GM23248 (cell line): ENCODE results near the gene EXOG.

Experiments used
- EZH2 ChIP-seq: fragments of 200-600 bp; sonication (generic); IDR thresholded peaks from 2 replicates; pipeline ENCODE4 v1.6.1; 2018; ENCODE audit warnings: antibody characterized with exemption, mild to moderate bottlenecking; ENCODE audit not compliant: insufficient read depth, poor library complexity, severe bottlenecking
- EZH2phosphoT487 ChIP-seq: fragments of 200-600 bp; sonication (generic); IDR thresholded peaks from 2 replicates; pipeline ENCODE4 v1.6.1; 2018; ENCODE audit warnings: antibody characterized with exemption, moderate library complexity, mild to moderate bottlenecking, low read depth; ENCODE audit not compliant: insufficient read depth

DNA sequence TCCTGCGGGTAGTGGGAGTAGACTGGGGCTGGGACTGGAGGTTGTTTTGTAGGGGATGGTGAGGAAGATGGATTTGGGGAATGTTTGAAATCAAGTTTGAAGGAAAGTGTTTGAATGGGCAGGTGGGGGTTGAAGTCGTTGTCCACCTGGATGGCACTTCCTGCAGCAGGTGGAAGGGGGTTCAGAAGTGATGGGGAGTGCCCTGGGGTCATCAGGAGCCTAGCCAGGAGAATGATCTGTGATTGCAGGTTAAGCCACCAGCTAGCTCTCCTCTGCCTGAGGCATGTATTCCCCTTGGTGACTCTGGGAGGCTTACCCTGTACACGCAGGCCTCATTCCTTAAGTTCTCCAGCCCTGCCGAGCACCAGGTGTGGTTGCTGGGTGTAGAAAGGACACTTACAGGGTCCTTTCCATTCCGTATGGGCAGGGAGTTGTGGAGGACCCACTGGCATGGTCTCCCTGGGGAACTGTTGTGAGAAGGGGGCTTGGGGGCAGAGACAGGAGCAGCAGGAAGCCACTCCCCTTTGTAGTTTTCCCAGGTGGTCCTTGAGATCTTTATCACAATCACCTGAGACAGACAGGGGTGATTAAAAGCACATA is 19.9 kb upstream of the EXOG start:
- TF ChIP-seq EZH2phosphoT487 (no peak), EZH2 (no peak)
